Measurements from ENCODE around the gene GCN1. TPM values are rescaled to one million over a fixed set of nuclear protein-coding genes. Genes with fewer than 3 reads are reported as not detected.

GCN1 gene
- total RNA-seq, 1 donor from 2014 or later, result 130 TPM

DNA sequence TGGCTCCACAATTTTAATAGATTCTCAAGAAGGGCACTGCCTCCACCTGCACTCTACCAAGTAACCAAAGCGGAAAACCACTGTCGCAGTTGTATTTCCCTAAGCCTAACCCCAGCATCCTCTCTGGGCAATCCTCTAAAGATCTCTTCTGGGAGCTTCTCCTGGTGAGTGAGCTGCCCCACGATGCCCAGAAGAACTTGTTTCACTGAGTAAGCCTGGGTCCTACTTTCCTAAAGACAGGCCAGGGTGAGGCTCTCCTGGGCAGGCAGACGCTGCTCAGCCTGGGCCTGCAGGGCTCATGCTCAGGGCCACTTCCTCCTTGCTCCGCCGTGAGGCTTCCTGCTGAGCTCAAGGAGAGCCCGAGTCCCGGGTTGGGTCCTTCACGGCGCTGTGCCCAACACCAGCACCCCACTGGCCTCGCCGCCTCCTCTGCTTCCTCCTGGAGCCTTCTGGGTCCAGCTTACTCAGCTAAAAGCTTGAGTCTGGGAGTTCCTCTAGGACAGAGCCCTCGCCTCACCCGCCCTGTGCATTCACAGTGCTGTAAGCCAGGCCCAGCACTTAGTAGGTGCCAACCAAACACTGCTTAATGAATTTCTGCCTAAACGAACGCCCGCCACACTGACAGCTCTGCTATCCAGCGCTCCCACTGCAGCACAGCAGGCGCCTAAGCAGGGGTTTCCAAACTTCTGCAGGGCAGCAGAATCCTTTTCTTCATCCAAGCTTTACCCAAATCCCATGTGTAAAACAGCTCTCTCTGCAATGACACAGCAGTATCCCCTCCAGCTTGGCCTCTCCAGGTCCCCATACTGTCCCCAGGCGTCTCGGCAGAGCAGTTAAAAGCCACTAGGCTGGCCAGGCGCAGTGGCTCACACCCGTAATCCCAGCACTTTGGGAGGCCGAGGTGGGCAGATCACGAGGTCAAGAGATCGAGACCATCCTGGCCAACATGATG lies 83.7 kb downstream of the GCN1 start:
- H3K27ac Mint-ChIP-seq, result peak overlapping the region; percentile 70
- H3K4me1 Mint-ChIP-seq (ENCODE audit: unreplicated experiment), result peaks cover 34% of the 10 kb centered on the region

DNA sequence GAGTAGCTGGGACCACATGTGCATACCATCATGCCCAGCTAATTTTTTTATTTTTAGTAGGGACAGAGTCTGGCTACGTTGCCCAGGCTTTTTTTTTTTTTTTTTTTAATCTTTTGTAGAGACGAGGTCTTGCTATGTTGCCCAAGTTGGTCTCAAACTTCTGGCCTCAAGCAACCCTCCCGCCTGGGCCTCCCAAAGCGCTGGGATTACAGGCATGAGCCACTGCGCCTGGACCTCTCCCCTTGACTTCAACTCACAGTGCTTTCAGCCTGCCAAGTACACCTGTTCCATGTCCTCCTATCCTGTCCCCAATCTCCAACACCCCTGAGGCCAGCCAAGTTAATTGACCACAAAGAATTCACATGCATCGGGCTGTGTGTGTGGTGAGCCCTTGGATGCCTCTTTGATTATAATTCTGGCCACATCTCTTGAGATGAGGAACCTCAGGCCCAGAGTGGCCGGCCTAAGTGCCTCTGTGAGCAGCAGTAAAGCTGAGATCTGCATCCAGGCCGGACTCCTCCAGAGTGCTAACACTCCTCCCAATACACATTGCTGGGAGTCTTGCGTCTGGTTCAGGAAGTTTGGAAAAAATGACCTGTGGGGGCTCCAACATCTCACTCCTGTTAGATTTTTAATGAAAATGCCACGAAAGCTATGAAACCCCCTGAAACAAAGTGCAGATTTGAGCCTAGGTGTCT lies 84.8 kb downstream of the GCN1 start:
- no peak for DNase-seq (ENCODE audit: extremely low spot score, unreplicated experiment)
- no peaks in the 10 kb centered on the region for H3K27me3 Mint-ChIP-seq
- H3K9me3 Mint-ChIP-seq, result no peaks in the 10 kb centered on the region
- H3K4me3 Mint-ChIP-seq, result no peak overlapping the region
- peaks cover 29% of the 10 kb centered on the region for H3K4me1 Mint-ChIP-seq (ENCODE audit: unreplicated experiment)
- H3K27ac Mint-ChIP-seq, result peak overlapping the region; percentile 70
- TF ChIP-seq, protein P1, sequence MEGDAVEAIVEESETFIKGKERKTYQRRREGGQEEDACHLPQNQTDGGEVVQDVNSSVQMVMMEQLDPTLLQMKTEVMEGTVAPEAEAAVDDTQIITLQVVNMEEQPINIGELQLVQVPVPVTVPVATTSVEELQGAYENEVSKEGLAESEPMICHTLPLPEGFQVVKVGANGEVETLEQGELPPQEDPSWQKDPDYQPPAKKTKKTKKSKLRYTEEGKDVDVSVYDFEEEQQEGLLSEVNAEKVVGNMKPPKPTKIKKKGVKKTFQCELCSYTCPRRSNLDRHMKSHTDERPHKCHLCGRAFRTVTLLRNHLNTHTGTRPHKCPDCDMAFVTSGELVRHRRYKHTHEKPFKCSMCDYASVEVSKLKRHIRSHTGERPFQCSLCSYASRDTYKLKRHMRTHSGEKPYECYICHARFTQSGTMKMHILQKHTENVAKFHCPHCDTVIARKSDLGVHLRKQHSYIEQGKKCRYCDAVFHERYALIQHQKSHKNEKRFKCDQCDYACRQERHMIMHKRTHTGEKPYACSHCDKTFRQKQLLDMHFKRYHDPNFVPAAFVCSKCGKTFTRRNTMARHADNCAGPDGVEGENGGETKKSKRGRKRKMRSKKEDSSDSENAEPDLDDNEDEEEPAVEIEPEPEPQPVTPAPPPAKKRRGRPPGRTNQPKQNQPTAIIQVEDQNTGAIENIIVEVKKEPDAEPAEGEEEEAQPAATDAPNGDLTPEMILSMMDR (conservative IDR thresholded peaks at IDR 0.05), result no peak
- peaks cover 19% of the 10 kb centered on the region for H3K36me3 Mint-ChIP-seq

More for the DNA sequence above, 83.7 kb downstream of the GCN1 start:
- TF ChIP-seq, protein P1 (conservative IDR thresholded peaks at IDR 0.05), result no peak
- DNase-seq (ENCODE audit: extremely low spot score, unreplicated experiment), result no peak
- H3K36me3 Mint-ChIP-seq, result peaks cover 22% of the 10 kb centered on the region
- no peaks in the 10 kb centered on the region for H3K27me3 Mint-ChIP-seq
- H3K4me3 Mint-ChIP-seq, result no peak overlapping the region
- no peaks in the 10 kb centered on the region for H3K9me3 Mint-ChIP-seq

DNA sequence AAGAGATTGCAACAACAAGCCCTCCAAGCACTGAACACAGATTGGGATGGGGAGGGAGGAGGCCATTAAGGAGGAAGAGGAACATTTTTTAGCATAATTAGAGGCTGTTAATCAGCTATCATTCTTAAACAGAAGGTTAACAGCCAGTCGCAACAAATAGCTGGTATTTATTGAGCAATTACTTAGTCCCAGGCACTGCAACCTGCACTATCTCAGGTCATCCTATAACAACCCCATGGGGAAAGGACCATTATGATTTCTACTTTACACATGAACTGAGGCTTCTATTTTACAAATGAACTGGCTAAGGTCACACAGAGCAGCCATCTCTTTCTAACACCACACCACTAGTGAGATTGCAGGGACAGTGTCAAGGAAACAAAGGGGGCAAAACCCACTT lies 88.4 kb downstream of the GCN1 start:
- Mint-ChIP-seq H3K27me3 (no peaks in the 10 kb centered on the region), H3K27ac (peak overlapping the region; percentile 41), H3K4me3 (no peak overlapping the region), H3K9me3 (no peaks in the 10 kb centered on the region), H3K4me1 (ENCODE audit: unreplicated experiment) (peaks cover 26% of the 10 kb centered on the region), H3K36me3 (peaks cover 12% of the 10 kb centered on the region)
- TF ChIP-seq, protein P1 (conservative IDR thresholded peaks at IDR 0.05), result no peak
- DNase-seq (ENCODE audit: extremely low spot score, unreplicated experiment), result no peak

DNA sequence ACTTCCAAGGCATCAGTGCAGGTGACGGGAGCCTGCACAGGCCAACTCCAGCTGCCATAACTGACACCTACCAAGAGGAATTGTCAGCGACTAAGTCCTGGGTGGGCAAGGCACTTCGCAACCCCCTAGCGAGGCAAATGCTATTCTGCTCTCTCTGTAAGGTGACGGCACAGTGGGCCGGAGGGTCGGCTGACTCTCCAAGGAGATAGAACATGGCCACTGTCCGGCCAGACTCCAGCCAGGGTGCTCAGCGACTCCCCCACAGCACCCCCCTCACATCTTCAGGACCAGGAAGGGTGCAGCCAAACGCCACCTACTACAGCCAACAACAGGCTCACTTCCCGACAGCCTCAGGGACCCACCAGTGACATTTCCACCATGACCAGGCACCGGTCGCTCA lies 91.1 kb downstream of the GCN1 start:
- Mint-ChIP-seq H3K4me1 (ENCODE audit: unreplicated experiment) (peaks cover 23% of the 10 kb centered on the region), H3K27me3 (no peaks in the 10 kb centered on the region), H3K27ac (no peak overlapping the region), H3K9me3 (no peaks in the 10 kb centered on the region), H3K36me3 (peaks cover 12% of the 10 kb centered on the region), H3K4me3 (no peak overlapping the region)
- TF ChIP-seq, protein P1 (conservative IDR thresholded peaks at IDR 0.05), result no peak
- no peak for DNase-seq (ENCODE audit: extremely low spot score, unreplicated experiment)

DNA sequence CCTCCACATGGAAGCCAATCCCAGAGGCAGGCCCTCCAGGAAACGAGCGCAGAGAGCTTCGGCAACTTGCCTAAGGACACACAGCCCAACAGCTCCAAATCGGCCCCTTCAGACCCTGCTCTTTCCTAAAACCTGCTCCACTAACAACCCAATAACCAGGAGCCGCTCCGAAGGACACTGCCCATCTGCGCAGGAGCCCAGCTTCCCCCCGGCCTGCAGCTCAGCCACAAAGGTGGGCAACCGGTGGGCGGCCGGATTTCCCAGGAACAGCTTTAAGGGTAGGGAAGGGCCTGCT lies 91.5 kb downstream of the GCN1 start:
- Mint-ChIP-seq H3K27ac (no peak overlapping the region), H3K4me3 (no peak overlapping the region), H3K36me3 (peaks cover 12% of the 10 kb centered on the region), H3K27me3 (no peaks in the 10 kb centered on the region), H3K4me1 (ENCODE audit: unreplicated experiment) (peaks cover 19% of the 10 kb centered on the region), H3K9me3 (no peaks in the 10 kb centered on the region)
- no peak for DNase-seq (ENCODE audit: extremely low spot score, unreplicated experiment)
- TF ChIP-seq, protein P1 (conservative IDR thresholded peaks at IDR 0.05), result no peak

Measured in type B pancreatic cell (in vitro differentiated cells).